HCT116 (cell line): Measurements from ENCODE around the gene SPDEF.

Experiments used
- EGR1 ChIP-seq: IDR thresholded peaks from 2 replicates; pipeline ENCODE4 v1.6.1; 2012; ENCODE audit warnings: low read depth
- EZH2 ChIP-seq: fragments of 200-600 bp; sonication (generic); IDR thresholded peaks from 2 replicates; pipeline ENCODE4 v1.6.1; 2017; ENCODE audit warnings: antibody characterized with exemption, mixed run types
- POLR2A ChIP-seq: IDR thresholded peaks from 2 replicates; pipeline ENCODE4 v1.7.0; 2011; ENCODE audit warnings: borderline replicate concordance; ENCODE audit not compliant: insufficient read depth, insufficient read length; ENCODE audit errors: extremely low read depth
- POLR2AphosphoS5 ChIP-seq: IDR thresholded peaks from 2 replicates; pipeline ENCODE4 v1.6.1; 2011; ENCODE audit warnings: mild to moderate bottlenecking, low read depth, low read length, moderate library complexity
- SP1 ChIP-seq: IDR thresholded peaks from 2 replicates; pipeline ENCODE4 v1.6.1; 2012; ENCODE audit warnings: low read depth
- TF ChIP-seq, protein P1 (sequence below), 3 experiments: fragments of 200-600 bp in 1 of 3; sonication (generic) in 1 of 3; IDR thresholded peaks in 2 of 3; conservative IDR thresholded peaks in 1 of 3; 2 replicates each; pipeline ENCODE4 v1.5.1; 2012 to 2017; ENCODE audit warnings: low read depth in 2 of 3, low read length in 2 of 3, antibody characterized with exemption in 1 of 3, borderline replicate concordance in 1 of 3, control low read depth in 1 of 3, mild to moderate bottlenecking in 1 of 3, mixed read lengths in 1 of 3, mixed run types in 1 of 3, moderate library complexity in 1 of 3; ENCODE audit not compliant: insufficient read depth in 1 of 3
- TF ChIP-seq, protein P2 (sequence below): IDR thresholded peaks from 2 replicates; pipeline ENCODE4 v1.6.1; 2012; ENCODE audit warnings: low read depth

DNA sequence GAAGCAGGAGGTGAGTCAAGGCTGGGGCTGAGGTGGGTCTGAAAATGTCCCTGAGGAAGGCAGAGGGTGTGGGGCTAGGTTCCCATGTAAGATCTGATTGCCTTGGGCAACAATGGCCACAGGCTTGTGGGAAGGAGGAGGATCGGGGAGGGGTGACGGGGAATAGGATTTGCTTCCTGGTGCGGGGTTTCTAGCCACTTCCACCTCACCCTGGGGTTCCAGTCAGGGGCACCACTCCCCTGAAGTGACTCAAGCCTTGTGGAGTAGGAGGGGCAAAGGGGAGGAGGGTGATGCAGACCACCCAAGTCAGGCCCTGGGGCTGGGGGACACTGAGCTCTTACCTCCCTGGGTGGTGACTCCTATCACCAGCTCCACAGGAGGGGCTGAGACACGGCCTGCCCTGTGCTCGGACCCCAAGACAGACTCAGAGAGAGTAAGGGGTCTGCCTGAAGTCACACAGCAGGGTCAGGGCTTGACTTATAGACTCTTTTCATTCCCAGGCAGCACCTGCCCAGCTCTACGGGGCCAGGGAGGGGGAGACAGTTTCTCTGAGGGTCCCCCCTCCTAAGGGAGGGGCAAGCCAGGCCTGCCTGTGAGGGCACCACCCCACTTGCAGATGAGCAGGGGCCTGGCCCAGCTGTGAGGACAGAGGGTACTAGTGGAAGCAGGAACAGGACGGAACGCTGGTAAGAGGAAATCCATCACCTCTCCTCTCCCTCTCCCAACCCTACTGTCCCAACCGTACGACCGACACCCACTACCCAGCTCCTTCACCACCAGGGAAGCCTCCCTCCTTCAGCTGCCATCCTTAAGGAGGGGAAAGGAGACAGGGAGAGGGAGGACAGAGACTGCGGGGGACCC, 12.4 kb upstream of the SPDEF start:
- TF ChIP-seq, protein P1, sequence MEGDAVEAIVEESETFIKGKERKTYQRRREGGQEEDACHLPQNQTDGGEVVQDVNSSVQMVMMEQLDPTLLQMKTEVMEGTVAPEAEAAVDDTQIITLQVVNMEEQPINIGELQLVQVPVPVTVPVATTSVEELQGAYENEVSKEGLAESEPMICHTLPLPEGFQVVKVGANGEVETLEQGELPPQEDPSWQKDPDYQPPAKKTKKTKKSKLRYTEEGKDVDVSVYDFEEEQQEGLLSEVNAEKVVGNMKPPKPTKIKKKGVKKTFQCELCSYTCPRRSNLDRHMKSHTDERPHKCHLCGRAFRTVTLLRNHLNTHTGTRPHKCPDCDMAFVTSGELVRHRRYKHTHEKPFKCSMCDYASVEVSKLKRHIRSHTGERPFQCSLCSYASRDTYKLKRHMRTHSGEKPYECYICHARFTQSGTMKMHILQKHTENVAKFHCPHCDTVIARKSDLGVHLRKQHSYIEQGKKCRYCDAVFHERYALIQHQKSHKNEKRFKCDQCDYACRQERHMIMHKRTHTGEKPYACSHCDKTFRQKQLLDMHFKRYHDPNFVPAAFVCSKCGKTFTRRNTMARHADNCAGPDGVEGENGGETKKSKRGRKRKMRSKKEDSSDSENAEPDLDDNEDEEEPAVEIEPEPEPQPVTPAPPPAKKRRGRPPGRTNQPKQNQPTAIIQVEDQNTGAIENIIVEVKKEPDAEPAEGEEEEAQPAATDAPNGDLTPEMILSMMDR (IDR thresholded peaks at IDR 0.05 in 2 of 3, conservative IDR thresholded peaks at IDR 0.05 in 1 of 3; ENCODE audit: borderline replicate concordance in 1 of 3, insufficient read depth in 1 of 3, low read depth in 2 of 3, low read length in 2 of 3): no peak
- TF ChIP-seq, protein P2, sequence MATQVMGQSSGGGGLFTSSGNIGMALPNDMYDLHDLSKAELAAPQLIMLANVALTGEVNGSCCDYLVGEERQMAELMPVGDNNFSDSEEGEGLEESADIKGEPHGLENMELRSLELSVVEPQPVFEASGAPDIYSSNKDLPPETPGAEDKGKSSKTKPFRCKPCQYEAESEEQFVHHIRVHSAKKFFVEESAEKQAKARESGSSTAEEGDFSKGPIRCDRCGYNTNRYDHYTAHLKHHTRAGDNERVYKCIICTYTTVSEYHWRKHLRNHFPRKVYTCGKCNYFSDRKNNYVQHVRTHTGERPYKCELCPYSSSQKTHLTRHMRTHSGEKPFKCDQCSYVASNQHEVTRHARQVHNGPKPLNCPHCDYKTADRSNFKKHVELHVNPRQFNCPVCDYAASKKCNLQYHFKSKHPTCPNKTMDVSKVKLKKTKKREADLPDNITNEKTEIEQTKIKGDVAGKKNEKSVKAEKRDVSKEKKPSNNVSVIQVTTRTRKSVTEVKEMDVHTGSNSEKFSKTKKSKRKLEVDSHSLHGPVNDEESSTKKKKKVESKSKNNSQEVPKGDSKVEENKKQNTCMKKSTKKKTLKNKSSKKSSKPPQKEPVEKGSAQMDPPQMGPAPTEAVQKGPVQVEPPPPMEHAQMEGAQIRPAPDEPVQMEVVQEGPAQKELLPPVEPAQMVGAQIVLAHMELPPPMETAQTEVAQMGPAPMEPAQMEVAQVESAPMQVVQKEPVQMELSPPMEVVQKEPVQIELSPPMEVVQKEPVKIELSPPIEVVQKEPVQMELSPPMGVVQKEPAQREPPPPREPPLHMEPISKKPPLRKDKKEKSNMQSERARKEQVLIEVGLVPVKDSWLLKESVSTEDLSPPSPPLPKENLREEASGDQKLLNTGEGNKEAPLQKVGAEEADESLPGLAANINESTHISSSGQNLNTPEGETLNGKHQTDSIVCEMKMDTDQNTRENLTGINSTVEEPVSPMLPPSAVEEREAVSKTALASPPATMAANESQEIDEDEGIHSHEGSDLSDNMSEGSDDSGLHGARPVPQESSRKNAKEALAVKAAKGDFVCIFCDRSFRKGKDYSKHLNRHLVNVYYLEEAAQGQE: no peak
- TF ChIP-seq POLR2A (no peak), POLR2AphosphoS5 (no peak), SP1 (no peak), EZH2 (no peak), EGR1 (no peak)
